LNCaP clone FGC (cell line): Measurements from ENCODE around the gene LIPJ.

Experiments used
- DNase-seq: peaks from one replicate; pipeline ENCODE4 v3.0.0-alpha.2; 2011; ENCODE audit warnings: low read depth
- H3K4me3 ChIP-seq: 2 replicates; pipeline ENCODE4 v1.5.1; 2011; ENCODE audit warnings: mild to moderate bottlenecking, low read depth, low read length, control low read depth
- CTCF ChIP-seq: IDR thresholded peaks from 2 replicates; pipeline ENCODE4 v1.5.1; 2012; ENCODE audit warnings: mild to moderate bottlenecking; ENCODE audit not compliant: control insufficient read depth, insufficient read depth; ENCODE audit errors: extremely low read depth

The LIPJ gene

GRCh38 chr10:88642963-88643362 lies 56.4 kb downstream of the LIPJ start:
- H3K4me3 ChIP-seq: no peak overlapping the region
- no peak for DNase-seq
- TF ChIP-seq CTCF: no peak

- no peak for TF ChIP-seq CTCF
- no peak overlapping the region for H3K4me3 ChIP-seq
- DNase-seq: no peak
Measured at GRCh38 chr10:88647061-88647615, 60.6 kb downstream of the LIPJ start.

- no peak for TF ChIP-seq CTCF
- DNase-seq: no peak
- H3K4me3 ChIP-seq: no peak overlapping the region
Measured at GRCh38 chr10:88651101-88651551, 64.6 kb downstream of the LIPJ start.

GRCh38 chr10:88652616-88653015 lies 66.1 kb downstream of the LIPJ start:
- no peak for TF ChIP-seq CTCF
- no peak overlapping the region for H3K4me3 ChIP-seq
- DNase-seq: no peak
